GM18505 (cell line): Measurements from ENCODE around the gene ENPP4.

Experiments used
- ATAC-seq: cut with Tn5 transposase; IDR thresholded peaks from one replicate; pipeline ENCODE4 v1.9.1; 2021; ENCODE audit not compliant: unreplicated experiment
- POLR2A ChIP-seq: IDR thresholded peaks from 4 replicates; pipeline ENCODE4 v1.6.1; 2011; ENCODE audit warnings: borderline replicate concordance; ENCODE audit not compliant: insufficient read depth, insufficient read length; ENCODE audit errors: extremely low read depth

Gene ENPP4

GRCh38 chr6:46191961-46192360 is 62.2 kb downstream of the ENPP4 start:
- TF ChIP-seq POLR2A, result no peak
- ATAC-seq, result no peak
